GM21825 (cell line): ENCODE data around the gene PTPRN2.
"Not testable (repeated sequence)": the region's sequence is repeated elsewhere in the genome, so short reads cannot be mapped to it uniquely, and the experiment has no call there.

Experiments used
- ATAC-seq: cut with Tn5 transposase; IDR thresholded peaks from one replicate; pipeline ENCODE4 v1.9.1; 2021; ENCODE audit warnings: mild to moderate bottlenecking, moderate library complexity; ENCODE audit not compliant: unreplicated experiment

Gene PTPRN2

GRCh38 chr7:158406364-158406763 is 181.3 kb downstream of the PTPRN2 start:
- no peak for ATAC-seq

- ATAC-seq: not testable (repeated sequence)
Measured at GRCh38 chr7:158405771-158406170, 181.9 kb downstream of the PTPRN2 start.

- ATAC-seq: no peak
Measured at GRCh38 chr7:158405324-158405723, 182.3 kb downstream of the PTPRN2 start.

GRCh38 chr7:158404031-158404761 is 183.4 kb downstream of the PTPRN2 start:
- no peak for ATAC-seq

- no peak for ATAC-seq
Measured at GRCh38 chr7:158403013-158403821, 184.4 kb downstream of the PTPRN2 start.

- no peak for ATAC-seq
Measured at GRCh38 chr7:158402471-158402870, 185.2 kb downstream of the PTPRN2 start.

- ATAC-seq: no peak
Measured at GRCh38 chr7:158401826-158402225, 185.8 kb downstream of the PTPRN2 start.

GRCh38 chr7:158401295-158401694 is 186.3 kb downstream of the PTPRN2 start:
- ATAC-seq: no peak

GRCh38 chr7:158400601-158401225 is 186.9 kb downstream of the PTPRN2 start:
- no peak for ATAC-seq

GRCh38 chr7:158399762-158400161 is 187.9 kb downstream of the PTPRN2 start:
- ATAC-seq: no peak

GRCh38 chr7:158398750-158399149 is 188.9 kb downstream of the PTPRN2 start:
- ATAC-seq: no peak

GRCh38 chr7:158397885-158398284 is 189.7 kb downstream of the PTPRN2 start:
- no peak for ATAC-seq

- no peak for ATAC-seq
Measured at GRCh38 chr7:158396982-158397862, 190.4 kb downstream of the PTPRN2 start.

- no peak for ATAC-seq
Measured at GRCh38 chr7:158396301-158396905, 191.2 kb downstream of the PTPRN2 start.

- ATAC-seq: no peak
Measured at GRCh38 chr7:158395780-158396278, 191.8 kb downstream of the PTPRN2 start.

GRCh38 chr7:158395349-158395748 is 192.3 kb downstream of the PTPRN2 start:
- ATAC-seq: no peak

- no peak for ATAC-seq
Measured at GRCh38 chr7:158394936-158395335, 192.7 kb downstream of the PTPRN2 start.

GRCh38 chr7:158393926-158394625 is 193.5 kb downstream of the PTPRN2 start:
- ATAC-seq: no peak

- ATAC-seq: no peak
Measured at GRCh38 chr7:158392251-158392650, 195.4 kb downstream of the PTPRN2 start.

GRCh38 chr7:158391541-158391940 is 196.1 kb downstream of the PTPRN2 start:
- ATAC-seq: no peak
